ENCODE measurements around the gene MPPED1.

- TF ChIP-seq, protein P1, sequence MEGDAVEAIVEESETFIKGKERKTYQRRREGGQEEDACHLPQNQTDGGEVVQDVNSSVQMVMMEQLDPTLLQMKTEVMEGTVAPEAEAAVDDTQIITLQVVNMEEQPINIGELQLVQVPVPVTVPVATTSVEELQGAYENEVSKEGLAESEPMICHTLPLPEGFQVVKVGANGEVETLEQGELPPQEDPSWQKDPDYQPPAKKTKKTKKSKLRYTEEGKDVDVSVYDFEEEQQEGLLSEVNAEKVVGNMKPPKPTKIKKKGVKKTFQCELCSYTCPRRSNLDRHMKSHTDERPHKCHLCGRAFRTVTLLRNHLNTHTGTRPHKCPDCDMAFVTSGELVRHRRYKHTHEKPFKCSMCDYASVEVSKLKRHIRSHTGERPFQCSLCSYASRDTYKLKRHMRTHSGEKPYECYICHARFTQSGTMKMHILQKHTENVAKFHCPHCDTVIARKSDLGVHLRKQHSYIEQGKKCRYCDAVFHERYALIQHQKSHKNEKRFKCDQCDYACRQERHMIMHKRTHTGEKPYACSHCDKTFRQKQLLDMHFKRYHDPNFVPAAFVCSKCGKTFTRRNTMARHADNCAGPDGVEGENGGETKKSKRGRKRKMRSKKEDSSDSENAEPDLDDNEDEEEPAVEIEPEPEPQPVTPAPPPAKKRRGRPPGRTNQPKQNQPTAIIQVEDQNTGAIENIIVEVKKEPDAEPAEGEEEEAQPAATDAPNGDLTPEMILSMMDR (IDR thresholded peaks at IDR 0.05; ENCODE audit: borderline replicate concordance, extremely low read depth, low read length, poor library complexity, severe bottlenecking): no peak
- no peak for TF ChIP-seq EZH2 (IDR thresholded peaks at IDR 0.05; ENCODE audit: borderline replicate concordance, low read depth, low read length, severe bottlenecking)
These were observed 27.7 kb downstream of the MPPED1 start for GRCh38 chr22:43439368-43440103.
